ENCODE measurements around the gene ESYT2. TPM values are rescaled to one million over a fixed set of nuclear protein-coding genes. Genes with fewer than 3 reads are reported as not detected.

Gene ESYT2
- polyA plus RNA-seq, 3 donors, result 37.8 to 59.3 (median 52.8) TPM

DNA sequence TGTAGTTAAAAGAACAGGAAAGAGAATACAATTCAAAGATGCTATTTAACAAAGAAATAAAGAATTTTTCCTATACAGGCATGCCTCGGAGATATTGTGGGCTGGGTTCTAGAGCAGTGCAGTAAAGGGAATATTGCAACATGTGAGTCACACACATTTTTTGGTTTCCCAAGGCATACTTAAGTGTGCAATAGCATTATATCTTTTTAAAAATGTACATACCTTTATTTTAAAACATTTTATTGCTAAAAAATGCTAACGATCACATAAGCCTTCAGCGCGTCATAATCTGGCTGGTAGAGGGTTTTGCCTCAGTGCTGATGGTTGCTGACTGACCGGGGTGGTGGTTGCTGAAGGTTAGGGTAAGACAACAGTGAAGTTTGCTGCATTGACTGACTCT lies 54.4 kb downstream of the ESYT2 start:
- DNase-seq, result no peak

DNA sequence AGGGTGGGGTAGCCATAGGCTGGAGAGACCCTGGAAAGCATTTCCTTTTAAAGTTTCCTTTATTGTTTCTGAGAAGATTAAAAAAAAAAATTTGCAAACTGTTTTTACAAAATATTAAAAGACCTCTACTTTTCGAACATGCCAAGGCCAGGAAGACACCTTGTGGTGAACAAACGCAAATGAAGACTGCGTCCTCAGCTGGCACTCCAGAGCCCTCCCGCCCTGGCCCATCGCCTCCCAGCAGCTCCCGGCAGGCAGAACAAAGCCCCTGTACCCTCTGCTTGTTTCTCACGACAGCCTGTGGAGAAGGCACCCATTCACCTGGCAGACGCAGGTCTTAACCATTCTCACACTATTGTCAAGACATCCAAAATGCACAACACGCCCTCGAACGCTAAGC lies 56.4 kb downstream of the ESYT2 start:
- DNase-seq, result no peak

DNA sequence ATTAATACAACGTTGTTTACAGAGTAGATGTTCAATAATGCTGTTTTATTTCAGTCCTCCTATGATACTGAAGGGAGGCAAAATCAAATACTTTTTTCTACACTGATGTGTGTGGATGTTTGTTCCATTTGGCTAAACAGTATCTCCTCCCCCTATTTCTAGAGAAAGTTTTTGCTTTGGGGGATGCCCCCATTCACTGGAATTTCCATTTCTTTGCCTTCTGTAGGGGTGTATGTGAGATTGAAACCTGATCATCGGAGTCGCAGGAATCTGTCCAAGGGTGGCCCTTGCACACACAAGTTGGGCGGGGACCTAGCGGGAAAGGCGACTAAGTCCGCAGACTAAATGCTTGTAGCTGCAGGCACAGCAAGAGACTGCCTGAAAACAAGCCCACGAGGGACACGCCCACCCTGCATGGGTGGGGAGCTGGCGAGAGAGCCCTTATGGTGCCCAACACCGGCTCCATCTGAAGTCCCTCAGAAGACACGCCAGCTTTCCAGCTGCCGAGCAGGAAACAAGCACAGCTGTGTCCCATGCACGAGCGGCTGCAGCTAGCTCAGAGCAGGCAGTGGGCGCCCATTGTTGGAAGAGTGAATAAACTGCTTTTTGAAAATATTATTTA lies 58.0 kb downstream of the ESYT2 start:
- DNase-seq, result no peak

DNA sequence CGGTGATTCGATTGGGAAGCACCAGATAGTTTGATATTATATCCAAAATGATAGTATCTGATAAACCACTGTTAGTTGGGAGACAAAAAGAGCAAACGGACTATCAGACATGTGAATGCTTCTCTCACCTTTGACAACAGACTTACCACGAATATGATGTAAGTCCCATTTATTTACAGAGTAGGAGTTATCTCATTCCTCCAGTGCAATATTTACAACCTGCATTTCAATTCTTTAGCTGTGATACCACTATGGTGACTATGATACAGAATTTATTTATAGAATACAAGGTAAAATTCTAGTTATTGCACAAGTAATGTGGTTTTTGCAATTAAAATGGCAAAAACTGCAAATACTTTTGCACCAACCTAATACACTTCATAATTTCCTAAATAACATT lies 61.6 kb downstream of the ESYT2 start:
- no peak for DNase-seq

- DNase-seq, result no peak
Observed at GRCh38 chr7:158766570-158767281, 62.6 kb downstream of the ESYT2 start.

GRCh38 chr7:158765020-158765419 lies 64.3 kb downstream of the ESYT2 start:
- DNase-seq, result no peak

GRCh38 chr7:158763454-158764033 lies 65.8 kb downstream of the ESYT2 start:
- no peak for DNase-seq

- DNase-seq, result no peak
Observed at GRCh38 chr7:158761945-158762344, 67.4 kb downstream of the ESYT2 start.

- no peak for DNase-seq
Observed at GRCh38 chr7:158760936-158761335, 68.4 kb downstream of the ESYT2 start.

- DNase-seq, result no peak
Observed at GRCh38 chr7:158760445-158760764, 68.9 kb downstream of the ESYT2 start.

DNA sequence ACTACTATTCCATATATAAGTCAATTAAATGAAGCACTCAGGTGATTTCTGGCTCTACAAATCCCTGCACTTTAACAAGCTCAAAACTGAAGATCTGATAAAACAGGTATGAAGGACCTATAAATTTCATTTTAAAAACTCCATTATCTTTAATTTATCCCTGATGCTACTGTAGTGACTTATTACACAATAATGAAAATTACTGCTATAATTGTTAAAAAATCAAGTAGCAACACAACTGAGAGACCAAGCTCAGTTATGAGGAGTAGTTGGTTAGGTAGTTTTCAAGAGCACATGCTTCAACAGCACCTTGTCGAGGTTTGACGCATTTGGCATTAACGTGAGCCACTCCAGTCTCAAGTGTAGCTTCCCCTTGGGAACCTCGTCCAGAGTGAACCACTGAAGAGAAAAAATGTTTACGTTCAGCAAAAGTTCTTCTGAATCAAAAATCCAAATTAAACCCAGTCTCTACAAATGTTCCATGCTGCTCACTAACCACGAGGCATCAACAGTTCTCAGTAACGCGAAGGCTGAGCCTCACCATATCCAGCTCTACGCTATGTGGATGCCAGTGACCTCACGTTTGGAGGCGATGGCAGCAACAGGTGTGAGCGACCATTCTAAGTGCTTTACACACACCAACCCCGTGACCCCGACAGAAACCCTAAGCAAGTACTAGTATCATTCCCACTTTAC lies 69.4 kb downstream of the ESYT2 start:
- DNase-seq, result no peak

GRCh38 chr7:158759245-158759614 lies 70.1 kb downstream of the ESYT2 start:
- DNase-seq, result no peak

DNA sequence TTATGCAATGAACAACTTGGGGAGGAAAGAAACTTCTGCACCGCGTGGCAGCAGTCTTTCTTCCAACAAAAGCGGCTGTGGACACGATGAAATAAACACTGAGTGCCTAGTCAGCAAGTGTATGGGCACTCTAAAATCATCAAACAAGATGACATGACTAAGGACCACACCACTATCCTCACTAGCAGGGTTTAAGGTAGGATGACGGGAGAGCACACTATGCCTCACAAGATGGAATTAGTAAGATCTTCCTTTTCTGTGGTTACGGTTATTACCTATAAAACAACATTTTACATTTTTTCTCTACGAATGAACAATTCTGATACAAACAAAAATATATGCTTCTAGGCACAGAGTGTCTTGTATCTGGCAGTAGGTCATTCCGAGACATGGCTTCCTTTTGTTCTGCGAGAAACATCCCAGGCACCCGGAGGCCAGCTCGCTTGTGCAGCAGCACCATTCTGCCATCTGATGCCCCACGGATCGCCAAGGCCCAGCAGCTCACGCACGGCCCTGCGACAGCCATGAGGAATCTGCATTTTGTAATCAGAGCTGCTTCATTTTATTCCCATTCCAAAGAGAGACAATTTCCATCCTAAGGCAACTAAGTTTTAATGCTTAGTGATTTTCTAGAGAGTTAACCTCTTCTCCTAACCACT lies 70.6 kb downstream of the ESYT2 start:
- no peak for DNase-seq

- no peak for DNase-seq
Observed at GRCh38 chr7:158757404-158757989, 71.8 kb downstream of the ESYT2 start.

DNA sequence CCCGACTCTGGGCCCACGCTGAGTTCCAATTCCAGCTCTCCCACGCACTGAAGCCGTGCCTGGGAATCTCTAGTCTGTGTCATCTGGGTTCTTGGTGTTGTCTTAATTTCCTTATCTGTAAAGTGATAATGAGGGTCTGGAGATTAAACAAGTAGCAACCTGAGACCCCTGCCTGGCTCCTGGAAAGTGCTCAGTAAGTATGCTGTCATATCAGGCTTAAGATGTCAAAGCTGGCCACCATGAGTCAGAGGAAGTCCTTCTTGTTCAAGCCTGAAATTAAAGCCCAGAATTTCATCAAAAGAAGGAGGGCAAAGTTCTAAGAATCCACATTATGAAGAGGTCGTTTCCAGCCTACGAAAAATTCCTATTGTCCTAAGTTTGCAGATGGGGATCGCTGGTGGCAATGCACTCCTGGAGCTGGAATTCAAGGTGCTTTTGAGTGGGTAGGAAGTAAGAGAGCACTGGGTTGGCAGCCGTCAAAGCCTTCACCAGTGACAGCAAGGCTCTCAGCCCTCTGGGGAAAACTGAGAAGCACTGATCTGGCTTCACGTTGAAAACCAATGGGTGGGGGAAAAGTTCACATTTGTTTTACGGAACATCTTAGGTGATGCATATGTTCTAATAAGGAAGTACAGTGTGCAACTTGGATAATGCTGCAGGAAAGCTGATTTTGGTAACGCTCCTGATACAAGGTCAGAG lies 74.4 kb downstream of the ESYT2 start:
- DNase-seq, result no peak

- DNase-seq, result no peak
Observed at GRCh38 chr7:158753900-158754299, 75.4 kb downstream of the ESYT2 start.

DNA sequence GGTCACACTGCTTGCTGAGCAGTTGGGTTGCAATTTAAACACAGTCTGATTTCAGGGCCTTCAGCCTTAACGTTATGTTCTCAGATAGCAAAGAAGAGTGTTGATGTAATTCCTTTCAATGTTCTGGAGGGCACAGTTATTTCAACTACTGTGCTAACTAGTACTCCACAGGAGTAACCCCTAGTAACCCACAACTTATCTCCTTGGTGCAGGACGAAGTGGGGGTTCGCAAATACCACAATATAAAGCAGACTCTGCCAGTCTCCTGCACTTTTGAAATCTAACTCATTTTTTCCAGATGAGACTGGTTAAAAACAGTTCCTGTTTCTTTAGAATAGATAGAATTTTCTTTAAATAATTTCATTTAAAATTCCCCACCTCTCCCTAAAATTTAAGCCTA lies 77.6 kb downstream of the ESYT2 start:
- no peak for DNase-seq

- no peak for DNase-seq
Observed at GRCh38 chr7:158751199-158751598, 78.1 kb downstream of the ESYT2 start.

GRCh38 chr7:158750702-158751101 lies 78.6 kb downstream of the ESYT2 start:
- no peak for DNase-seq

- no peak for DNase-seq
Observed at GRCh38 chr7:158749396-158749795, 79.9 kb downstream of the ESYT2 start.

- DNase-seq, result no peak
Observed at GRCh38 chr7:158748335-158748734, 81.0 kb downstream of the ESYT2 start.

GRCh38 chr7:158747408-158747807 lies 81.9 kb downstream of the ESYT2 start:
- no peak for DNase-seq

Measured in renal pelvis (tissue), 4 donors.